Psoas muscle (tissue), 8 donors: Measurements from ENCODE around the gene PTGDS. TPM values are rescaled to one million over a fixed set of nuclear protein-coding genes. Genes with fewer than 3 reads are reported as not detected.
A peak's percentile ranks its signal among the peaks of the same experiment; 100 is the strongest.

Experiments used
- ATAC-seq, 4 donors: fragments of 200-7000 bp; cut with Tn5 transposase; one replicate each; pipeline ENCODE4 v1.9.1; 2020; ENCODE audit warnings: moderate library complexity in 3 of 4, mild to moderate bottlenecking in 2 of 4
- DNase-seq, 2 donors: peaks; one replicate each; pipeline ENCODE4 v3.0.0-alpha.2; 2020
- H3K27ac ChIP-seq: fragments of 200-600 bp; one replicate; pipeline ENCODE4 v1.8.0; 2022
- H3K27me3 ChIP-seq, 3 donors: fragments of 200-600 bp in 1 of 3; one replicate each; pipeline versions ENCODE4 v1.6.1 to v1.8.0; 2013 to 2022; ENCODE audit warnings: low read length in 2 of 3, mild to moderate bottlenecking in 2 of 3, moderate library complexity in 1 of 3; ENCODE audit not compliant: insufficient read depth in 3 of 3
- H3K36me3 ChIP-seq, 2 donors: fragments of 200-600 bp in 1 of 2; one replicate each; pipeline versions ENCODE4 v1.6.1 to v1.8.0; 2013 to 2022; ENCODE audit warnings: low read depth in 1 of 2, mild to moderate bottlenecking in 1 of 2, moderate library complexity in 1 of 2; ENCODE audit not compliant: insufficient read depth in 1 of 2
- H3K4me1 ChIP-seq: fragments of 200-600 bp; one replicate; pipeline ENCODE4 v1.8.0; 2022
- H3K4me3 ChIP-seq: fragments of 200-600 bp; one replicate; pipeline ENCODE4 v1.8.0; 2022; ENCODE audit warnings: mild to moderate bottlenecking
- H3K9me3 ChIP-seq: fragments of 200-600 bp; one replicate; pipeline ENCODE4 v1.8.0; 2022
- CTCF ChIP-seq: fragments of 200-600 bp; IDR thresholded peaks from one replicate; pipeline ENCODE4 v1.8.0; 2022; ENCODE audit warnings: antibody characterized with exemption
- WGBS, 3 donors: extraction: QIAGEN DNeasy Blood & Tissue Kit; methylation state at CpG; one replicate each; pipeline versions ENCODE4 v1.1.6 to v1.1.7; 2013; 5-methylcytosine and 5-hydroxymethylcytosine counted together
- intact Hi-C, 2 donors: fragments of 100-400 bp; cut with DNase I; formaldehyde crosslinking; loops; one replicate each; pipeline versions ENCODE4 v1.11.0 to v1.14.2; 2022
- polyA plus RNA-seq, 3 donors: library from polyadenylated mRNA; stranded (reverse); fragments of 200-250 nt; gene quantifications; one replicate each; pipeline ENCODE4 v1.2.3, GENCODE V29; 2013
- total RNA-seq, 4 donors: library from RNA; stranded (reverse); fragmentation: NEBNext Ultra II Directional in 2 of 4; extraction: Animal tissue kit (Norgen Biotek cat#: 25700) in 2 of 4; gene quantifications; one replicate each; pipeline versions ENCODE4 v1.2.1 to v1.2.4, GENCODE V29; 2021 to 2023
- donor health status: healthy with polysubstance abuse.
- donor health status: DM: no; HTN: no; CAD: no; lungs with moderate emphysema.
- donor health status: Bipolar disorder and iron deficiency.
- donor health status: healthy.
- donor health status: DM: yes; HTN: yes; CAD: no.
- donor health status: DM: no; HTN: no; CAD: no.
- donor health status: DM: no; HTN: no; CAD: no.
- donor health status: DM: yes; HTN: yes; CAD: no.

Gene PTGDS
- total and polyA plus RNA-seq, 7 donors, result 23.3 to 130 (median 37.9) TPM

- DNase-seq, result peak in 1 of 2 donors; percentile 54
- no peaks in the 10 kb centered on the region for H3K36me3 ChIP-seq
- peaks cover 27% of the 10 kb centered on the region for H3K4me1 ChIP-seq
- ATAC-seq, result no peak
- no peak for TF ChIP-seq CTCF
- no peaks in the 10 kb centered on the region for H3K9me3 ChIP-seq
- H3K27me3 ChIP-seq, result peaks cover 0 to 6% (median 0%) of the 10 kb centered on the region in 3 donors
- no peak overlapping the region for H3K4me3 ChIP-seq
- 80 to 91% (median 83%) methylated on average over 14 to 15 of the region's 15 CpGs for WGBS, 3 donors
- intact Hi-C loops, result no loop called here
- no peak overlapping the region for H3K27ac ChIP-seq
Observed at GRCh38 chr9:137030006-137030405, 52.7 kb downstream of the PTGDS start.

GRCh38 chr9:137030538-137031527, 53.5 kb downstream of the PTGDS start:
- Histone ChIP-seq H3K27ac (no peak overlapping the region), H3K36me3 (no peaks in the 10 kb centered on the region), H3K9me3 (no peaks in the 10 kb centered on the region), H3K4me3 (no peak overlapping the region), H3K27me3 (peaks cover 0 to 6% (median 0%) of the 10 kb centered on the region in 3 donors), H3K4me1 (peaks cover 27% of the 10 kb centered on the region)
- WGBS, 3 donors, result 58 to 73% (median 59%) methylated on average over 64 to 65 of the region's 65 CpGs
- DNase-seq, result peak in 1 of 2 donors; percentile 58
- no peak for TF ChIP-seq CTCF
- ATAC-seq, result no peak
- intact Hi-C loops, result no loop called here

Other genes starting within 250 kb of the PTGDS start
Only the 30 nearest of the 37 such genes appear.
- 1 to 10 TPM in 1 of 4 donors, under 1 TPM in 2, not detected in 1; 0.44 to 1.5 (median 0.50) TPM for gene LCN8, start 219.3 kb upstream of the PTGDS start, total RNA-seq
- gene LCN8, start 219.3 kb upstream of the PTGDS start, polyA plus RNA-seq, result under 1 TPM in 2 of 3 donors, not detected in 1; 0.16 to 0.17 TPM
- under 1 TPM in 1 of 4 donors, not detected in 3; 0.22 TPM for gene LCN15, start 213.0 kb upstream of the PTGDS start, total RNA-seq
- gene LCN15, start 213.0 kb upstream of the PTGDS start, polyA plus RNA-seq, result 1 to 10 TPM in 1 of 3 donors, under 1 TPM in 1, not detected in 1; 0.14 to 1.4 TPM
- 10 to 100 TPM; 32.0 to 49.1 (median 45.9) TPM for gene TMEM141, start 186.2 kb upstream of the PTGDS start, total RNA-seq
- gene TMEM141, start 186.2 kb upstream of the PTGDS start, polyA plus RNA-seq, result 10 to 100 TPM; 49.3 to 89.1 (median 65.1) TPM
- gene CCDC183, start 181.2 kb upstream of the PTGDS start, total RNA-seq, result not detected
- under 1 TPM in 2 of 3 donors, not detected in 1; 0.03 to 0.08 TPM for gene CCDC183, start 181.2 kb upstream of the PTGDS start, polyA plus RNA-seq
- gene RABL6, start 169.6 kb upstream of the PTGDS start, total RNA-seq, result 10 to 100 TPM; 74.4 to 90.5 (median 88.3) TPM
- gene RABL6, start 169.6 kb upstream of the PTGDS start, polyA plus RNA-seq, result 10 to 100 TPM; 73.0 to 82.5 (median 75.4) TPM
- gene AJM1, start 135.0 kb upstream of the PTGDS start, total RNA-seq, result 1 to 10 TPM; 1.3 to 4.9 (median 3.5) TPM
- 1 to 10 TPM; 1.6 to 2.0 (median 1.7) TPM for gene AJM1, start 135.0 kb upstream of the PTGDS start, polyA plus RNA-seq
- 100 to 1,000 TPM; 154 to 272 (median 220) TPM for gene PHPT1, start 128.1 kb upstream of the PTGDS start, total RNA-seq
- 100 to 1,000 TPM; 228 to 295 (median 288) TPM for gene PHPT1, start 128.1 kb upstream of the PTGDS start, polyA plus RNA-seq
- 1 to 10 TPM; 1.7 to 4.7 (median 3.1) TPM for gene MAMDC4, start 125.2 kb upstream of the PTGDS start, total RNA-seq
- gene MAMDC4, start 125.2 kb upstream of the PTGDS start, polyA plus RNA-seq, result 1 to 10 TPM; 2.1 to 7.9 (median 2.4) TPM
- gene EDF1, start 111.2 kb upstream of the PTGDS start, total RNA-seq, result 100 to 1,000 TPM; 254 to 371 (median 331) TPM
- gene EDF1, start 111.2 kb upstream of the PTGDS start, polyA plus RNA-seq, result 100 to 1,000 TPM; 241 to 534 (median 365) TPM
- gene TRAF2, start 91.0 kb upstream of the PTGDS start, total RNA-seq, result 10 to 100 TPM in 2 of 4 donors, 1 to 10 TPM in 2; 5.4 to 13.2 (median 9.4) TPM
- gene TRAF2, start 91.0 kb upstream of the PTGDS start, polyA plus RNA-seq, result 10 to 100 TPM in 2 of 3 donors, 1 to 10 TPM in 1; 8.6 to 15.9 (median 11.1) TPM
- 100 to 1,000 TPM; 135 to 236 (median 171) TPM for gene FBXW5, start 32.8 kb upstream of the PTGDS start, total RNA-seq
- gene FBXW5, start 32.8 kb upstream of the PTGDS start, polyA plus RNA-seq, result 100 to 1,000 TPM; 202 to 261 (median 213) TPM
- gene C8G, start 32.3 kb upstream of the PTGDS start, total RNA-seq, result 1 to 10 TPM; 1.7 to 7.9 (median 5.9) TPM
- 1 to 10 TPM; 3.4 to 6.0 (median 4.5) TPM for gene C8G, start 32.3 kb upstream of the PTGDS start, polyA plus RNA-seq
- 1 to 10 TPM in 1 of 4 donors, under 1 TPM in 2, not detected in 1; 0.38 to 1.5 (median 0.48) TPM for gene LCN12, start 25.2 kb upstream of the PTGDS start, total RNA-seq
- gene LCN12, start 25.2 kb upstream of the PTGDS start, polyA plus RNA-seq, result under 1 TPM; 0.06 to 0.17 (median 0.13) TPM
- under 1 TPM; 0.10 to 0.79 (median 0.38) TPM for gene LCNL1, start 5.5 kb downstream of the PTGDS start, total RNA-seq
- under 1 TPM; 0.04 to 0.14 (median 0.06) TPM for gene LCNL1, start 5.5 kb downstream of the PTGDS start, polyA plus RNA-seq
- 10 to 100 TPM in 3 of 4 donors, 1 to 10 TPM in 1; 9.4 to 15.6 (median 12.4) TPM for gene PAXX, start 14.9 kb downstream of the PTGDS start, total RNA-seq
- gene PAXX, start 14.9 kb downstream of the PTGDS start, polyA plus RNA-seq, result 10 to 100 TPM; 16.5 to 39.2 (median 25.2) TPM
- gene CLIC3, start 19.1 kb downstream of the PTGDS start, total RNA-seq, result under 1 TPM in 3 of 4 donors, not detected in 1; 0.38 to 0.90 (median 0.54) TPM
- under 1 TPM; 0.55 to 0.94 (median 0.79) TPM for gene CLIC3, start 19.1 kb downstream of the PTGDS start, polyA plus RNA-seq
- 10 to 100 TPM; 12.2 to 23.5 (median 18.3) TPM for gene ABCA2, start 50.7 kb downstream of the PTGDS start, total RNA-seq
- 10 to 100 TPM in 1 of 3 donors, 1 to 10 TPM in 2; 6.9 to 11.1 (median 8.5) TPM for gene ABCA2, start 50.7 kb downstream of the PTGDS start, polyA plus RNA-seq
- gene FUT7, start 54.6 kb downstream of the PTGDS start, total RNA-seq, result under 1 TPM in 1 of 4 donors, not detected in 3; 0.08 TPM
- gene FUT7, start 54.6 kb downstream of the PTGDS start, polyA plus RNA-seq, result under 1 TPM in 2 of 3 donors, not detected in 1; 0.01 to 0.06 TPM
- 10 to 100 TPM; 17.3 to 32.1 (median 22.6) TPM for gene NPDC1, start 68.7 kb downstream of the PTGDS start, total RNA-seq
- 10 to 100 TPM; 14.8 to 23.2 (median 17.6) TPM for gene NPDC1, start 68.7 kb downstream of the PTGDS start, polyA plus RNA-seq
- gene ENTPD2, start 76.6 kb downstream of the PTGDS start, total RNA-seq, result 1 to 10 TPM in 2 of 4 donors, under 1 TPM in 2; 0.59 to 1.4 (median 0.95) TPM
- under 1 TPM; 0.17 to 0.29 (median 0.28) TPM for gene ENTPD2, start 76.6 kb downstream of the PTGDS start, polyA plus RNA-seq
- under 1 TPM; 0.10 to 0.15 (median 0.12) TPM for gene SAPCD2, start 93.1 kb downstream of the PTGDS start, total RNA-seq
- under 1 TPM in 2 of 3 donors, not detected in 1; 0.18 to 0.22 TPM for gene SAPCD2, start 93.1 kb downstream of the PTGDS start, polyA plus RNA-seq
- gene UAP1L1, start 100.0 kb downstream of the PTGDS start, total RNA-seq, result 1 to 10 TPM; 1.8 to 4.5 (median 3.0) TPM
- gene UAP1L1, start 100.0 kb downstream of the PTGDS start, polyA plus RNA-seq, result 1 to 10 TPM; 1.5 to 2.4 (median 1.7) TPM
- 10 to 100 TPM; 13.5 to 18.1 (median 14.4) TPM for gene MAN1B1, start 109.5 kb downstream of the PTGDS start, total RNA-seq
- 10 to 100 TPM; 13.1 to 24.4 (median 21.8) TPM for gene MAN1B1, start 109.5 kb downstream of the PTGDS start, polyA plus RNA-seq
- 10 to 100 TPM; 43.2 to 75.3 (median 67.5) TPM for gene DPP7, start 137.2 kb downstream of the PTGDS start, total RNA-seq
- 10 to 100 TPM; 34.8 to 67.7 (median 61.3) TPM for gene DPP7, start 137.2 kb downstream of the PTGDS start, polyA plus RNA-seq
- gene GRIN1, start 161.7 kb downstream of the PTGDS start, total RNA-seq, result not detected
- gene GRIN1, start 161.7 kb downstream of the PTGDS start, polyA plus RNA-seq, result under 1 TPM in 1 of 3 donors, not detected in 2; 0.06 TPM
- not detected for gene LRRC26, start 192.5 kb downstream of the PTGDS start, total RNA-seq
- not detected for gene LRRC26, start 192.5 kb downstream of the PTGDS start, polyA plus RNA-seq
- gene TMEM210, start 194.6 kb downstream of the PTGDS start, total RNA-seq, result not detected
- not detected for gene TMEM210, start 194.6 kb downstream of the PTGDS start, polyA plus RNA-seq
- gene ANAPC2, start 211.1 kb downstream of the PTGDS start, total RNA-seq, result 10 to 100 TPM; 20.5 to 32.1 (median 24.3) TPM
- gene ANAPC2, start 211.1 kb downstream of the PTGDS start, polyA plus RNA-seq, result 10 to 100 TPM; 13.0 to 22.6 (median 21.6) TPM
- 10 to 100 TPM; 51.5 to 65.4 (median 54.4) TPM for gene SSNA1, start 211.2 kb downstream of the PTGDS start, total RNA-seq
- 100 to 1,000 TPM; 101 to 176 (median 142) TPM for gene SSNA1, start 211.2 kb downstream of the PTGDS start, polyA plus RNA-seq
- 10 to 100 TPM in 2 of 4 donors, 1 to 10 TPM in 2; 8.0 to 11.3 (median 9.8) TPM for gene TPRN, start 223.2 kb downstream of the PTGDS start, total RNA-seq
- gene TPRN, start 223.2 kb downstream of the PTGDS start, polyA plus RNA-seq, result 10 to 100 TPM in 1 of 3 donors, 1 to 10 TPM in 2; 3.6 to 11.1 (median 6.7) TPM